Liver (tissue), 3 donors: ENCODE data around the gene NDOR1.

Experiments used
- FOXA1 ChIP-seq: IDR thresholded peaks from 2 replicates; pipeline ENCODE4 v1.6.1; 2016; ENCODE audit warnings: antibody characterized with exemption
- GABPA ChIP-seq, 2 donors: IDR thresholded peaks in 1 of 2; conservative IDR thresholded peaks in 1 of 2; 2 replicates each; pipeline ENCODE4 v1.6.1; 2016; ENCODE audit warnings: antibody characterized with exemption in 2 of 2, mild to moderate bottlenecking in 1 of 2, moderate library complexity in 1 of 2
- HNF4A ChIP-seq, 2 donors: conservative IDR thresholded peaks; 2 replicates each; pipeline ENCODE4 v1.6.1; 2016; ENCODE audit warnings: antibody characterized with exemption in 2 of 2, mild to moderate bottlenecking in 2 of 2
- JUND ChIP-seq, 2 donors: IDR thresholded peaks; 2 replicates each; pipeline ENCODE4 v1.6.1; 2016; ENCODE audit warnings: antibody characterized with exemption in 2 of 2
- RXRA ChIP-seq, 2 donors: IDR thresholded peaks; 2 replicates each; pipeline ENCODE4 v1.6.1; 2017 to 2018; ENCODE audit warnings: antibody characterized with exemption in 2 of 2, mild to moderate bottlenecking in 1 of 2
- SP1 ChIP-seq: IDR thresholded peaks from 2 replicates; pipeline ENCODE4 v1.6.1; 2018; ENCODE audit warnings: antibody characterized with exemption, mild to moderate bottlenecking
- YY1 ChIP-seq: IDR thresholded peaks from 2 replicates; pipeline ENCODE4 v1.6.1; 2016; ENCODE audit warnings: antibody characterized with exemption, mild to moderate bottlenecking
- TF ChIP-seq, protein P1 (sequence below): fragments of 150-350 bp; IDR thresholded peaks from 2 replicates; pipeline ENCODE4 v1.5.1; 2017; ENCODE audit warnings: improper control_type of control experiment, low read depth, low read length; ENCODE audit not compliant: missing input control
- TF ChIP-seq, protein P2 (sequence below): IDR thresholded peaks from 2 replicates; pipeline ENCODE4 v1.6.1; 2016; ENCODE audit warnings: antibody characterized with exemption
- TF ChIP-seq, protein P3 (sequence below): IDR thresholded peaks from 2 replicates; pipeline ENCODE4 v1.6.1; 2016; ENCODE audit warnings: antibody characterized with exemption
- TF ChIP-seq, protein P4 (sequence below): IDR thresholded peaks from 2 replicates; pipeline ENCODE4 v1.6.1; 2016; ENCODE audit warnings: antibody characterized with exemption, mild to moderate bottlenecking
- TF ChIP-seq, protein P5 (sequence below): IDR thresholded peaks from 2 replicates; pipeline ENCODE4 v1.6.1; 2016; ENCODE audit warnings: antibody characterized with exemption
- donor health status: healthy.
- donor health status: healthy.

DNA sequence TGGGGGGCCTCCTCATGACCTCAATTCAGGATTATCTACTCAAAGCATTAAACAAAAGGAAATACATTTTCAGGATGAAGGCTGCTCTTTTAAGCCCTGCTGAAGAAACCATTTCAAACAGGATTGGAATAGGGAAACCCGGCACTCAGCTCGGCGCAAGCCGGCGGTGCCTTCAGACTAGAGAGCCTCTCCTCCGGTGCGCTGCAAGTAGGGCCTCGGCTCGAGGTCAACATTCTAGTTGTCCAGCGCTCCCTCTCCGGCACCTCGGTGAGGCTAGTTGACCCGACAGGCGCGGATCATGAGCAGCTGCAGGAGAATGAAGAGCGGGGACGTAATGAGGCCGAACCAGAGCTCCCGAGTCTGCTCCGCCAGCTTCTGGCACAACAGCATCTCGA lies 772 bp upstream of the NDOR1 start:
- TF ChIP-seq, protein P1, sequence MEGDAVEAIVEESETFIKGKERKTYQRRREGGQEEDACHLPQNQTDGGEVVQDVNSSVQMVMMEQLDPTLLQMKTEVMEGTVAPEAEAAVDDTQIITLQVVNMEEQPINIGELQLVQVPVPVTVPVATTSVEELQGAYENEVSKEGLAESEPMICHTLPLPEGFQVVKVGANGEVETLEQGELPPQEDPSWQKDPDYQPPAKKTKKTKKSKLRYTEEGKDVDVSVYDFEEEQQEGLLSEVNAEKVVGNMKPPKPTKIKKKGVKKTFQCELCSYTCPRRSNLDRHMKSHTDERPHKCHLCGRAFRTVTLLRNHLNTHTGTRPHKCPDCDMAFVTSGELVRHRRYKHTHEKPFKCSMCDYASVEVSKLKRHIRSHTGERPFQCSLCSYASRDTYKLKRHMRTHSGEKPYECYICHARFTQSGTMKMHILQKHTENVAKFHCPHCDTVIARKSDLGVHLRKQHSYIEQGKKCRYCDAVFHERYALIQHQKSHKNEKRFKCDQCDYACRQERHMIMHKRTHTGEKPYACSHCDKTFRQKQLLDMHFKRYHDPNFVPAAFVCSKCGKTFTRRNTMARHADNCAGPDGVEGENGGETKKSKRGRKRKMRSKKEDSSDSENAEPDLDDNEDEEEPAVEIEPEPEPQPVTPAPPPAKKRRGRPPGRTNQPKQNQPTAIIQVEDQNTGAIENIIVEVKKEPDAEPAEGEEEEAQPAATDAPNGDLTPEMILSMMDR, result no peak
- TF ChIP-seq, protein P2, sequence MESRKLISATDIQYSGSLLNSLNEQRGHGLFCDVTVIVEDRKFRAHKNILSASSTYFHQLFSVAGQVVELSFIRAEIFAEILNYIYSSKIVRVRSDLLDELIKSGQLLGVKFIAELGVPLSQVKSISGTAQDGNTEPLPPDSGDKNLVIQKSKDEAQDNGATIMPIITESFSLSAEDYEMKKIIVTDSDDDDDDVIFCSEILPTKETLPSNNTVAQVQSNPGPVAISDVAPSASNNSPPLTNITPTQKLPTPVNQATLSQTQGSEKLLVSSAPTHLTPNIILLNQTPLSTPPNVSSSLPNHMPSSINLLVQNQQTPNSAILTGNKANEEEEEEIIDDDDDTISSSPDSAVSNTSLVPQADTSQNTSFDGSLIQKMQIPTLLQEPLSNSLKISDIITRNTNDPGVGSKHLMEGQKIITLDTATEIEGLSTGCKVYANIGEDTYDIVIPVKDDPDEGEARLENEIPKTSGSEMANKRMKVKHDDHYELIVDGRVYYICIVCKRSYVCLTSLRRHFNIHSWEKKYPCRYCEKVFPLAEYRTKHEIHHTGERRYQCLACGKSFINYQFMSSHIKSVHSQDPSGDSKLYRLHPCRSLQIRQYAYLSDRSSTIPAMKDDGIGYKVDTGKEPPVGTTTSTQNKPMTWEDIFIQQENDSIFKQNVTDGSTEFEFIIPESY, result no peak
- TF ChIP-seq HNF4A (conservative IDR thresholded peaks at IDR 0.05) (no peak), YY1 (no peak), JUND (IDR thresholded peaks at IDR 0.05) (no peak), GABPA (IDR thresholded peaks at IDR 0.05 in 1 of 2, conservative IDR thresholded peaks at IDR 0.05 in 1 of 2) (no peak), RXRA (IDR thresholded peaks at IDR 0.05) (no peak), SP1 (no peak), FOXA1 (no peak)
- TF ChIP-seq, protein P3, sequence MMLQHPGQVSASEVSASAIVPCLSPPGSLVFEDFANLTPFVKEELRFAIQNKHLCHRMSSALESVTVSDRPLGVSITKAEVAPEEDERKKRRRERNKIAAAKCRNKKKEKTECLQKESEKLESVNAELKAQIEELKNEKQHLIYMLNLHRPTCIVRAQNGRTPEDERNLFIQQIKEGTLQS, result no peak
- TF ChIP-seq, protein P4, sequence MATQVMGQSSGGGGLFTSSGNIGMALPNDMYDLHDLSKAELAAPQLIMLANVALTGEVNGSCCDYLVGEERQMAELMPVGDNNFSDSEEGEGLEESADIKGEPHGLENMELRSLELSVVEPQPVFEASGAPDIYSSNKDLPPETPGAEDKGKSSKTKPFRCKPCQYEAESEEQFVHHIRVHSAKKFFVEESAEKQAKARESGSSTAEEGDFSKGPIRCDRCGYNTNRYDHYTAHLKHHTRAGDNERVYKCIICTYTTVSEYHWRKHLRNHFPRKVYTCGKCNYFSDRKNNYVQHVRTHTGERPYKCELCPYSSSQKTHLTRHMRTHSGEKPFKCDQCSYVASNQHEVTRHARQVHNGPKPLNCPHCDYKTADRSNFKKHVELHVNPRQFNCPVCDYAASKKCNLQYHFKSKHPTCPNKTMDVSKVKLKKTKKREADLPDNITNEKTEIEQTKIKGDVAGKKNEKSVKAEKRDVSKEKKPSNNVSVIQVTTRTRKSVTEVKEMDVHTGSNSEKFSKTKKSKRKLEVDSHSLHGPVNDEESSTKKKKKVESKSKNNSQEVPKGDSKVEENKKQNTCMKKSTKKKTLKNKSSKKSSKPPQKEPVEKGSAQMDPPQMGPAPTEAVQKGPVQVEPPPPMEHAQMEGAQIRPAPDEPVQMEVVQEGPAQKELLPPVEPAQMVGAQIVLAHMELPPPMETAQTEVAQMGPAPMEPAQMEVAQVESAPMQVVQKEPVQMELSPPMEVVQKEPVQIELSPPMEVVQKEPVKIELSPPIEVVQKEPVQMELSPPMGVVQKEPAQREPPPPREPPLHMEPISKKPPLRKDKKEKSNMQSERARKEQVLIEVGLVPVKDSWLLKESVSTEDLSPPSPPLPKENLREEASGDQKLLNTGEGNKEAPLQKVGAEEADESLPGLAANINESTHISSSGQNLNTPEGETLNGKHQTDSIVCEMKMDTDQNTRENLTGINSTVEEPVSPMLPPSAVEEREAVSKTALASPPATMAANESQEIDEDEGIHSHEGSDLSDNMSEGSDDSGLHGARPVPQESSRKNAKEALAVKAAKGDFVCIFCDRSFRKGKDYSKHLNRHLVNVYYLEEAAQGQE, result no peak
- TF ChIP-seq, protein P5, sequence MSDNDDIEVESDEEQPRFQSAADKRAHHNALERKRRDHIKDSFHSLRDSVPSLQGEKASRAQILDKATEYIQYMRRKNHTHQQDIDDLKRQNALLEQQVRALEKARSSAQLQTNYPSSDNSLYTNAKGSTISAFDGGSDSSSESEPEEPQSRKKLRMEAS, result no peak
